Suprapubic skin (tissue), 4 donors: ENCODE measurements around the gene GABRA5.

Experiments
- CTCF ChIP-seq, 2 donors: fragments of 200-600 bp in 1 of 2; fragments of 450-650 bp in 1 of 2; sonication (generic) in 1 of 2; IDR thresholded peaks; one replicate each; pipeline ENCODE4 v1.5.1; 2016 to 2019; ENCODE audit warnings: antibody characterized with exemption in 2 of 2, mild to moderate bottlenecking in 1 of 2, moderate library complexity in 1 of 2
- EP300 ChIP-seq: sonication (generic); formaldehyde crosslinking; IDR thresholded peaks from one replicate; pipeline ENCODE4 v1.6.1; 2017; ENCODE audit warnings: antibody characterized with exemption
- POLR2AphosphoS5 ChIP-seq, 3 donors: sonication (generic); formaldehyde crosslinking; IDR thresholded peaks; one replicate each; pipeline ENCODE4 v1.6.1; 2017; ENCODE audit warnings: antibody characterized with exemption in 3 of 3

GRCh38 chr15:26892182-26892518 lies 25.3 kb downstream of the GABRA5 start:
- TF ChIP-seq CTCF (IDR thresholded peaks at IDR 0.05), result no peak
- TF ChIP-seq EP300, result no peak
- TF ChIP-seq POLR2AphosphoS5 (IDR thresholded peaks at IDR 0.05), result no peak
